ENCODE measurements around the gene C1QA.

DNA sequence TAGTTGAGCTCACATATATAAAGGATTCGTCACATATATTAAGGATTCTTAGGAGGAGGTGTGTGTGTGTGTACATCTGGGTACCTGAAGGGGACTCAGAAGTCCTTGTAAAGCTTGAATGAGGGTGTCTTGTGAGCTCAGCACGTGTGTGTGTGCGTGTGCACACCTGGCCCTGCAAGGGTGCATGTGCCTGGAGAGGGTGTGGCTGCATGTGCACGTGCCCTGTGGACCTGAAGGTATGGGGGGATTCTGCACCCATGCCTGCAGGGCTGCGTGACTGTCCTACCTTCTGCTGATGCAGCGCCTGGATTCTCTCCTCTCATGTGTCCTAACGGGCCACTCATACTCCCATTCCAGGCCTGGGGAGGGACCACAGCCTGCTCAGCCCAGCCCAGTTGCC is 49.2 kb upstream of the C1QA start:
- TF ChIP-seq, protein P1, sequence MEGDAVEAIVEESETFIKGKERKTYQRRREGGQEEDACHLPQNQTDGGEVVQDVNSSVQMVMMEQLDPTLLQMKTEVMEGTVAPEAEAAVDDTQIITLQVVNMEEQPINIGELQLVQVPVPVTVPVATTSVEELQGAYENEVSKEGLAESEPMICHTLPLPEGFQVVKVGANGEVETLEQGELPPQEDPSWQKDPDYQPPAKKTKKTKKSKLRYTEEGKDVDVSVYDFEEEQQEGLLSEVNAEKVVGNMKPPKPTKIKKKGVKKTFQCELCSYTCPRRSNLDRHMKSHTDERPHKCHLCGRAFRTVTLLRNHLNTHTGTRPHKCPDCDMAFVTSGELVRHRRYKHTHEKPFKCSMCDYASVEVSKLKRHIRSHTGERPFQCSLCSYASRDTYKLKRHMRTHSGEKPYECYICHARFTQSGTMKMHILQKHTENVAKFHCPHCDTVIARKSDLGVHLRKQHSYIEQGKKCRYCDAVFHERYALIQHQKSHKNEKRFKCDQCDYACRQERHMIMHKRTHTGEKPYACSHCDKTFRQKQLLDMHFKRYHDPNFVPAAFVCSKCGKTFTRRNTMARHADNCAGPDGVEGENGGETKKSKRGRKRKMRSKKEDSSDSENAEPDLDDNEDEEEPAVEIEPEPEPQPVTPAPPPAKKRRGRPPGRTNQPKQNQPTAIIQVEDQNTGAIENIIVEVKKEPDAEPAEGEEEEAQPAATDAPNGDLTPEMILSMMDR (IDR thresholded peaks at IDR 0.05): no peak
- no peak for TF ChIP-seq POLR2A (IDR thresholded peaks at IDR 0.05)

All from adrenal gland (tissue), 5 donors.